GM13976 (cell line): ENCODE data around the gene OR6A2.

Experiments
- DNase-seq: peaks from one replicate; pipeline ENCODE4 v3.0.0; 2012; ENCODE audit warnings: low spot score
- in situ Hi-C: fragments of 300-500 bp; cut with MboI; formaldehyde crosslinking; loops from one replicate; pipeline ENCODE4 v1.12.0; 2022; ENCODE audit warnings: low sequenced_read_pairs, mixed read lengths, inconsistent platforms; ENCODE audit not compliant: unreplicated experiment
- TF ChIP-seq, protein P1 (sequence below): IDR thresholded peaks from 2 replicates; pipeline ENCODE4 v1.5.1; 2012; ENCODE audit warnings: borderline replicate concordance, mild to moderate bottlenecking; ENCODE audit not compliant: insufficient read depth; ENCODE audit errors: extremely low read depth, missing control alignments, control extremely low read depth

OR6A2 gene

DNA sequence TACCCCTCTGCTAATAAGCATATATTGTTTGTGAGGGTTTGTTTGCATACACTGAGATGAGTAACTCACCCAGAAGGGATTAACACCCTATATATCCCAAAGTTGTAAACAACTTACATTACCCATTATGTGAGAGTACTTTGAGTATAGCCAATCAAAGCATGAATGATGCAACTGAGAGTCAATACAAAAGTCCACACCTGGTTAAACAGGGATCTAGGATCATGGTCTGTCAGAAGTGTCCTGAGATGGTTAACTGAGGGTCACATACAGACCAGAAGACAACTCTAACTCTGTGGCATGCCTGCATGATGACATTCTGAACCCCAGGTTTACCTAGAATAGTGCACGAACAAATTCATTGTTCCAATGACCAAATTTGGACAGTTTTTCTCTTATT lies 28.6 kb upstream of the OR6A2 start:
- in situ Hi-C loops, result no loop called here
- TF ChIP-seq, protein P1, sequence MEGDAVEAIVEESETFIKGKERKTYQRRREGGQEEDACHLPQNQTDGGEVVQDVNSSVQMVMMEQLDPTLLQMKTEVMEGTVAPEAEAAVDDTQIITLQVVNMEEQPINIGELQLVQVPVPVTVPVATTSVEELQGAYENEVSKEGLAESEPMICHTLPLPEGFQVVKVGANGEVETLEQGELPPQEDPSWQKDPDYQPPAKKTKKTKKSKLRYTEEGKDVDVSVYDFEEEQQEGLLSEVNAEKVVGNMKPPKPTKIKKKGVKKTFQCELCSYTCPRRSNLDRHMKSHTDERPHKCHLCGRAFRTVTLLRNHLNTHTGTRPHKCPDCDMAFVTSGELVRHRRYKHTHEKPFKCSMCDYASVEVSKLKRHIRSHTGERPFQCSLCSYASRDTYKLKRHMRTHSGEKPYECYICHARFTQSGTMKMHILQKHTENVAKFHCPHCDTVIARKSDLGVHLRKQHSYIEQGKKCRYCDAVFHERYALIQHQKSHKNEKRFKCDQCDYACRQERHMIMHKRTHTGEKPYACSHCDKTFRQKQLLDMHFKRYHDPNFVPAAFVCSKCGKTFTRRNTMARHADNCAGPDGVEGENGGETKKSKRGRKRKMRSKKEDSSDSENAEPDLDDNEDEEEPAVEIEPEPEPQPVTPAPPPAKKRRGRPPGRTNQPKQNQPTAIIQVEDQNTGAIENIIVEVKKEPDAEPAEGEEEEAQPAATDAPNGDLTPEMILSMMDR, result no peak
- no peak for DNase-seq

DNA sequence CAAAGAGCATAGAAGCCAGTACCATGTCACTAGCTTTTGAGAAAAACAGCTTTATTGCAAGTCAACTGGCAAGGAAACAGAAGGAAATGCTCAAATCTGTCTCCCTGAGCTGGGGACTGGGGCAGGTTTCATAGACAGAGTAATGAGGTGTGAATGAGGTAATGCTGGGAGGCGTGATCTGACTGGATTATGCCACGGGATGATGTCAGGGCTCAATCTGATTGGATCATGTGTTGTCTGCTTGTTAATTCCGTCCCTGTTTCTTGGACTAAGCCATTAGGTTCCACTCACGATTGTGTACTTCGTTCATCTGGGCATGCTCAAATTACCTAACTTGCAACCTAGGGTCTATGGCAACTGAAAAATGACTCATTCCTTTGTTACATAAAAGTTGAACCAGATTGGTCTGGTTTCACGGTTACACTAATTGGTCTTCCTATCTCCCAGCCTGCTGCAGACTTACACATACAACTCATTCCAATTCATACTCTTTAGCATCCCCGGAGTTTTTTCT lies 25.8 kb upstream of the OR6A2 start:
- in situ Hi-C loops, result no loop called here
- no peak for DNase-seq

DNA sequence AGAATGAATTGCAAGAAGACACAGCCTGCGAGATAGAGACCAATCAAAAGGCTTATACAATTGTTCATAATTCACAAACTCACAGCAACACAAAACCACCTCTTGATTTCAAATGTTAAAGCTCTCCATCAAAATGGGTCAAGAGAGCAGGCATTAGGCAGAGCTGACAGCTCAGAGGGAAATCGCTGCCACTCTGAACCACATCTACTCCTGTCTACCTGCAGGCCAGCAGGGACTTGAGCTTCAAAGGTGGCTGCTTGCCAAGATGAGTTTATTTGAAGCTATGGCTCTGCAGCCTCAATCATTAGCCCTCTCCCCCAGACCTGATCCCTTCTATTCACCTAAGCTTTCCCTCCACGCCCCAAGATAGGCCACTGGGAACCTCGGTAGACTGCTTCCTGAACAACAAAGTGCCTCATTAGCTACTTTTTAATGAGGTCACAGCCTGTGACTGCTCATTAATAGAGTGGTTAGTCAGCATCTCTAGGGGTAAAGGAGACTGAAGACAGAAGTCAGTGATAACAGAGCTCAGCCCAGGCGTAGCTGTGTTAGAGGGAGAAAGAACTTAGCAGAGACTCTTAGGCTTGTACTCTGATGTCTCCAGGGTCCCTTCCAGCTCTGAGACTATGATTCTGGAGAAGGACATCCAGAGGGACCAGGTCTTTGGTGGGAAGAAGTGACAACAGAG lies 24.8 kb upstream of the OR6A2 start:
- DNase-seq, result no peak
- in situ Hi-C loops, result no loop called here

More for the DNA sequence above, 25.8 kb upstream of the OR6A2 start:
- TF ChIP-seq, protein P1, result no peak

DNA sequence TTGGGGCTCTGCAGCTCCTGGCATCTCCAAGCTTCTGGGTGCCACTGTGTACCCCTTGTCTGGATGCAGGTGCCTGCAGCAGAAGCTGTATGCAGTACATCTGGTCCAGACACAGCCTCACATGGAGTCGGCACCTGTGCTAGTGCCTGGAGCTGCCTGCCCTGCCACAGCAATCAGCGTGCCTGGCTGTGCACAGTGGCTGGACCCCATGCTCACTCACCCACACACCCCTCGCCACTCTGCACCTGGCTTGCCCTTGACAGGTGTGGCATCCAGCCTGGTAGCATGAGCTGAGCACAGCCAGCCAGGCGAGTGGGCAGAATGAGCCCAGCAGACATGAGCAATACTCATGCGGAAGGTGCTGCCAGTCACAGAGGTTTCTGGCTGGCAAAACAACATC lies 19.5 kb upstream of the OR6A2 start:
- no peak for DNase-seq
- TF ChIP-seq, protein P1, result no peak
- in situ Hi-C loops, result no loop called here

More for the DNA sequence above, 24.8 kb upstream of the OR6A2 start:
- TF ChIP-seq, protein P1, result no peak

DNA sequence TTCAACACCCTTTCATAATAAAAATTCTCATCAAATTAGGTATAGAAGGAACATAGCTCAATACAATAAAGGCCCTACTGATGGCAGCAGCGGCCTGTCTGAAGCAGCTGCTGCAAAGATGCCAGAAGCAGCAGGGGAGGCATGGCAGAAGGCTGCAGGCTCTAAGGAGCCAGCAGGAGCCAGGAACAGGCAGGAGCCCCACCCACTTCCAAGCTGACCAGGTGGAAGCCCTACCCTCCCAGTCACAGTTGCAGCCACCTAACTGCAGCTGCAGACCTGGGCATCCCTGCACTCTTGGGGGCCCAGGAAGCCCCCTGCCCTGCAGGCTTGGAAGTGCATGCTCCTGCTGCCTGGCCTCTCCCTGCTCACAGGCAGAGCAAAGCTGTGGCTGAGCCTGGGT lies 18.2 kb upstream of the OR6A2 start:
- TF ChIP-seq, protein P1, result no peak
- in situ Hi-C loops, result no loop called here
- no peak for DNase-seq

DNA sequence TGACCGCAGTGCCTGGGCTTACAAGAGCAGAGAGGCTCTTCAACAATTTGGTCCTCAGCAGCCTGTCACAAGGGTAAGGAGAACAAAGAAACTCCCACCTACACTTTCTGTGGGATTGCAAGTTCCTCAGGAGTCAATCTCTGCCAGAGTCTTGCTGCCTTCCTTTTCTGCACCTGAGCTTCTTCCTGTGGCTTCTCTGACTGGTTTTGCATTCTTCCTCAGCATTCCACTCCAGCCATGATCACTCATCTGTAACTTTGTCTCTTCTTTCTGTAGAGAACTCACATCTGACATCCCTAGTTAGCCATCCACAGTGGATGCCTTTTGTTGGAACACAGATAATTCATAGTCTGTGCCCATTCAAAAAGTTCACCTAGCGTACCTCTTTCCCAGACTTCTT lies 14.2 kb upstream of the OR6A2 start:
- DNase-seq, result no peak
- TF ChIP-seq, protein P1, result no peak
- in situ Hi-C loops, result no loop called here
